ENCODE results near the gene ANKRD24.

DNA sequence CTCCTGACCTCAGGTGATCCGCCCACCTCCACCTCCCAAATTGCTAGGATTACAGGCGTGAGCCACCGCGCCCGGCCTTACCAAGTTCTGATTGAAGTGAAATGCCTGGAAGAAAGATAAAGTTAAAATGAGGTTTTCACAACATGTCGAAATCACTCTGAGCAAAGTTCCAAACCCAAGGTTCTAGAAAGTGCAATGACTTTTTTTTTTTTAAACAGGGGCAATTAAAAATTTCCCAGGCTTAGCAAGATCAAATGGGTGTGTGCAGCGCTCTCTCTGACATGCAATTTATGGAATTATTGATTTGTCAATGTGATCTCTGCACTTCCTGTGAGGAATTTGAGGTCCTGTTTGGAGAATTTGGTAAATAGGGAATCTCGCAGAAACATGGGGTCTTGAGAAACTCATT is 45.8 kb upstream of the ANKRD24 start:
- no peak for TF ChIP-seq CTCF (IDR thresholded peaks at IDR 0.05)
- no peak for TF ChIP-seq ZFX (IDR thresholded peaks at IDR 0.05; ENCODE audit: borderline replicate concordance)

Data from 22Rv1 (cell line).